ENCODE measurements around the gene MAOA.
"Not testable (repeated sequence)": the region's sequence is repeated elsewhere in the genome, so short reads cannot be mapped to it uniquely, and the experiment has no call there.

MAOA gene

GRCh38 chrX:43664258-43664657 is 8.2 kb downstream of the MAOA start:
- DNase-seq: no peak

- no peak for DNase-seq
Measured at GRCh38 chrX:43664708-43665107, 8.6 kb downstream of the MAOA start.

GRCh38 chrX:43666311-43666912 is 10.3 kb downstream of the MAOA start:
- no peak for DNase-seq

GRCh38 chrX:43675965-43676628 is 20.0 kb downstream of the MAOA start:
- not testable (repeated sequence) for DNase-seq

- DNase-seq: no peak
Measured at GRCh38 chrX:43676971-43677572, 21.0 kb downstream of the MAOA start.

- DNase-seq: no peak
Measured at GRCh38 chrX:43677993-43678392, 21.9 kb downstream of the MAOA start.

- DNase-seq: no peak
Measured at GRCh38 chrX:43679058-43679457, 23.0 kb downstream of the MAOA start.

GRCh38 chrX:43679778-43680177 is 23.7 kb downstream of the MAOA start:
- DNase-seq: no peak

GRCh38 chrX:43682726-43683125 is 26.6 kb downstream of the MAOA start:
- DNase-seq: no peak

GRCh38 chrX:43685221-43685620 is 29.1 kb downstream of the MAOA start:
- no peak for DNase-seq

GRCh38 chrX:43688586-43688985 is 32.5 kb downstream of the MAOA start:
- no peak for DNase-seq

- DNase-seq: no peak
Measured at GRCh38 chrX:43693602-43694406, 37.7 kb downstream of the MAOA start.

GRCh38 chrX:43699475-43699874 is 43.4 kb downstream of the MAOA start:
- DNase-seq: no peak

GRCh38 chrX:43702079-43702524 is 46.0 kb downstream of the MAOA start:
- DNase-seq: no peak

GRCh38 chrX:43702660-43703059 is 46.6 kb downstream of the MAOA start:
- DNase-seq: no peak

- no peak for DNase-seq
Measured at GRCh38 chrX:43703211-43703791, 47.2 kb downstream of the MAOA start.

GRCh38 chrX:43706786-43707370 is 50.8 kb downstream of the MAOA start:
- no peak for DNase-seq

- no peak for DNase-seq
Measured at GRCh38 chrX:43707812-43708548, 51.9 kb downstream of the MAOA start.

GRCh38 chrX:43716144-43716543 is 60.0 kb downstream of the MAOA start:
- no peak for DNase-seq

- DNase-seq: no peak
Measured at GRCh38 chrX:43716696-43717095, 60.6 kb downstream of the MAOA start.

- no peak for DNase-seq
Measured at GRCh38 chrX:43717161-43717560, 61.1 kb downstream of the MAOA start.

GRCh38 chrX:43718081-43718480 is 62.0 kb downstream of the MAOA start:
- DNase-seq: no peak

Data from C1 segment of cervical spinal cord (tissue), 14 donors.